OCI-LY7 (cell line): Measurements from ENCODE around the gene VEGFA. TPM values are rescaled to one million over a fixed set of nuclear protein-coding genes. Genes with fewer than 3 reads are reported as not detected.
"Not testable (repeated sequence)": the region's sequence is repeated elsewhere in the genome, so short reads cannot be mapped to it uniquely, and the experiment has no call there.

Source experiments
- BruUV-seq: library from RNA; stranded (reverse); fragments of 400-500 nt; replicated peaks from 2 replicates; lab custom pipeline; 2021; lab: Mats Ljungman, UMichigan
- CTCF ChIA-PET: fragments of 300-600 bp; sonication (Branson Sonifier 250); formaldehyde crosslinking; loops from one replicate; lab custom pipeline; 2022; ENCODE audit warnings: antibody characterized with exemption; ENCODE audit not compliant: unreplicated experiment; lab: Charles Lee
- POLR2A ChIA-PET: fragments of 300-600 bp; sonication (Branson Sonifier 250); formaldehyde crosslinking; loops from one replicate; lab custom pipeline; 2022; ENCODE audit warnings: antibody characterized with exemption; lab: Charles Lee
- DNase-seq: peaks from one replicate; pipeline ENCODE4 v3.0.0-alpha.2; 2015; ENCODE audit warnings: low spot score
- H2AFZ ChIP-seq: fragments of 200-600 bp; sonication (generic), shearing (Covaris generic); 2 replicates; pipeline ENCODE4 v1.6.1; 2014; ENCODE audit warnings: mild to moderate bottlenecking, antibody characterized with exemption, low read length, moderate library complexity
- H3K27ac ChIP-seq: fragments of 200-600 bp; sonication (generic); 2 replicates; pipeline ENCODE4 v1.5.1; 2014; ENCODE audit warnings: mixed run types, low read depth, mild to moderate bottlenecking, moderate library complexity, low read length, inconsistent platforms; ENCODE audit not compliant: poor library complexity, severe bottlenecking
- H3K36me3 ChIP-seq: fragments of 200-600 bp; sonication (generic); 2 replicates; pipeline ENCODE4 v1.6.1; 2014; ENCODE audit warnings: mild to moderate bottlenecking, antibody characterized with exemption, low read length, moderate library complexity, mixed read lengths; ENCODE audit not compliant: insufficient read depth
- H3K4me1 ChIP-seq: fragments of 200-600 bp; sonication (generic); 2 replicates; pipeline ENCODE4 v1.5.1; 2014; ENCODE audit warnings: mild to moderate bottlenecking, low read length; ENCODE audit not compliant: insufficient read depth, poor library complexity, severe bottlenecking
- H3K4me2 ChIP-seq: fragments of 200-600 bp; sonication (generic); 2 replicates; pipeline ENCODE4 v1.6.1; 2014; ENCODE audit warnings: mild to moderate bottlenecking, low read length
- H3K4me3 ChIP-seq: fragments of 200-600 bp; sonication (generic); 2 replicates; pipeline ENCODE4 v1.5.1; 2014; ENCODE audit warnings: mild to moderate bottlenecking, low read depth, low read length; ENCODE audit not compliant: poor library complexity, severe bottlenecking
- H3K79me2 ChIP-seq: fragments of 200-600 bp; sonication (generic); 2 replicates; pipeline ENCODE4 v1.6.1; 2016; ENCODE audit warnings: low read depth, mild to moderate bottlenecking, low read length, moderate library complexity, mixed read lengths; ENCODE audit not compliant: insufficient read depth
- H3K9me2 ChIP-seq: fragments of 200-600 bp; sonication (generic); 2 replicates; pipeline ENCODE4 v1.6.1; 2016; ENCODE audit warnings: mild to moderate bottlenecking, low read length, mixed read lengths; ENCODE audit not compliant: insufficient read depth
- H3K9me3 ChIP-seq: fragments of 200-600 bp; sonication (generic); 2 replicates; pipeline ENCODE4 v1.6.1; 2014; ENCODE audit warnings: mild to moderate bottlenecking, mixed run types, low read length, mixed read lengths
- H4K20me1 ChIP-seq: fragments of 200-600 bp; sonication (generic); 2 replicates; pipeline ENCODE4 v1.6.1; 2014; ENCODE audit warnings: mild to moderate bottlenecking, antibody characterized with exemption, low read length, moderate library complexity, mixed read lengths; ENCODE audit not compliant: insufficient read depth
- EZH2phosphoT487 ChIP-seq: fragments of 200-600 bp; sonication (generic); IDR thresholded peaks from 2 replicates; pipeline ENCODE4 v1.6.1; 2018; ENCODE audit warnings: low read depth, borderline replicate concordance, mild to moderate bottlenecking, mixed run types, antibody characterized with exemption, low read length, moderate library complexity, mixed read lengths
- intact Hi-C: fragments of 100-400 bp; cut with micrococcal nuclease; formaldehyde crosslinking; loops from one replicate; pipeline ENCODE4 v1.10.0; 2022; ENCODE audit not compliant: unreplicated experiment
- total RNA-seq, 2 experiments: library from RNA; depleted of rRNA in 1 of 2; stranded (reverse); fragments of >200 nt in 1 of 2; shearing (Covaris generic) in 1 of 2; gene quantifications; 2 replicates each; pipeline ENCODE4 v1.2.3, GENCODE V29; 2014 to 2022
- TF ChIP-seq, protein P1 (sequence below): fragments of 200-600 bp; sonication (generic); conservative IDR thresholded peaks from 2 replicates; pipeline ENCODE4 v1.5.1; 2014; ENCODE audit warnings: mild to moderate bottlenecking, antibody characterized with exemption, low read length, moderate library complexity, mixed read lengths

Gene VEGFA
- total RNA-seq, 2 experiments from 2014 or later = 59.7 to 88.5 TPM

GRCh38 chr6:43814865-43815264, 44.9 kb downstream of the VEGFA start:
- no peak overlapping the region for H2AFZ ChIP-seq
- peaks cover 3% of the 10 kb centered on the region for H3K4me1 ChIP-seq
- POLR2A ChIA-PET = no interaction called here
- no peak overlapping the region for H3K4me2 ChIP-seq
- no peak overlapping the region for H3K27ac ChIP-seq
- intact Hi-C loops = loop anchor here (5.0 kb wide), 1 partner anchor 93 kb away; no protein-coding TSS in a partner anchor
- CTCF ChIA-PET = no interaction called here
- no peak for DNase-seq
- TF ChIP-seq, protein P1, sequence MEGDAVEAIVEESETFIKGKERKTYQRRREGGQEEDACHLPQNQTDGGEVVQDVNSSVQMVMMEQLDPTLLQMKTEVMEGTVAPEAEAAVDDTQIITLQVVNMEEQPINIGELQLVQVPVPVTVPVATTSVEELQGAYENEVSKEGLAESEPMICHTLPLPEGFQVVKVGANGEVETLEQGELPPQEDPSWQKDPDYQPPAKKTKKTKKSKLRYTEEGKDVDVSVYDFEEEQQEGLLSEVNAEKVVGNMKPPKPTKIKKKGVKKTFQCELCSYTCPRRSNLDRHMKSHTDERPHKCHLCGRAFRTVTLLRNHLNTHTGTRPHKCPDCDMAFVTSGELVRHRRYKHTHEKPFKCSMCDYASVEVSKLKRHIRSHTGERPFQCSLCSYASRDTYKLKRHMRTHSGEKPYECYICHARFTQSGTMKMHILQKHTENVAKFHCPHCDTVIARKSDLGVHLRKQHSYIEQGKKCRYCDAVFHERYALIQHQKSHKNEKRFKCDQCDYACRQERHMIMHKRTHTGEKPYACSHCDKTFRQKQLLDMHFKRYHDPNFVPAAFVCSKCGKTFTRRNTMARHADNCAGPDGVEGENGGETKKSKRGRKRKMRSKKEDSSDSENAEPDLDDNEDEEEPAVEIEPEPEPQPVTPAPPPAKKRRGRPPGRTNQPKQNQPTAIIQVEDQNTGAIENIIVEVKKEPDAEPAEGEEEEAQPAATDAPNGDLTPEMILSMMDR = no peak
- TF ChIP-seq EZH2phosphoT487 = no peak
- no peaks in the 10 kb centered on the region for H3K79me2 ChIP-seq
- no peaks in the 10 kb centered on the region for H3K9me2 ChIP-seq
- no peaks in the 10 kb centered on the region for H3K9me3 ChIP-seq
- H3K36me3 ChIP-seq = no peaks in the 10 kb centered on the region
- no TSS peak for BruUV-seq
- H4K20me1 ChIP-seq = no peaks in the 10 kb centered on the region
- H3K4me3 ChIP-seq = no peak overlapping the region

DNA sequence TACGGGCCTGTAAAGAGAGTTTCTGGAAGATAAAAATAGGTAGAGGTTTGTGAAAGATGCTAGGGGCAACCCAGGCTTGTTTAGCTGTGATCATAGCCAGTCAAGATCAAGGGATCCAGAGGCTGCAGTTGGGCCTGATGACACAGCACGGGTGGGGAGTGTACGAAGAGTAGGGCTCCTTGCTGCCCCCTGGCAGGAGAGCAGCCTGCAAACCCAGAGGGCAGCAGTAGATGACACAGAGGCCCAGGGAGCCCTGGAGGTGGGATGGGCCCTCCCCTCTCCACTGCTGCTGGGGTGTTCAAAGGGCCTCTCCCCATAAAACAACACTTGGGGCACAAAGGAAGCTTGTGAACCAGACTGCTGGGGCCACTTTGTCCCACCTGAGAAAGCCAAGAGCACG, 47.2 kb downstream of the VEGFA start:
- no peak overlapping the region; the same call in 1 of the 2 replicates for H2AFZ ChIP-seq
- TF ChIP-seq, protein P1 = peak; percentile 64
- no peak for TF ChIP-seq EZH2phosphoT487
- no peaks in the 10 kb centered on the region for H3K4me1 ChIP-seq
- H3K4me3 ChIP-seq = no peak overlapping the region
- no peaks in the 10 kb centered on the region for H3K9me3 ChIP-seq
- no peak overlapping the region for H3K27ac ChIP-seq
- H4K20me1 ChIP-seq = no peaks in the 10 kb centered on the region
- no peak overlapping the region for H3K4me2 ChIP-seq
- no peaks in the 10 kb centered on the region for H3K79me2 ChIP-seq
- BruUV-seq = no TSS peak
- no peaks in the 10 kb centered on the region for H3K9me2 ChIP-seq
- peak; percentile 42 for DNase-seq
- intact Hi-C loops = loop anchor here (2.0 to 5.0 kb wide), 2 partner anchors 95 to 150 kb away; no protein-coding TSS in a partner anchor
- CTCF ChIA-PET = no interaction called here
- POLR2A ChIA-PET = interaction anchor here (0.7 to 1.0 kb wide), 2 partner anchors 23 to 1140 kb away, joined by 3 read pairs; no protein-coding TSS in a partner anchor
- no peaks in the 10 kb centered on the region for H3K36me3 ChIP-seq

DNA sequence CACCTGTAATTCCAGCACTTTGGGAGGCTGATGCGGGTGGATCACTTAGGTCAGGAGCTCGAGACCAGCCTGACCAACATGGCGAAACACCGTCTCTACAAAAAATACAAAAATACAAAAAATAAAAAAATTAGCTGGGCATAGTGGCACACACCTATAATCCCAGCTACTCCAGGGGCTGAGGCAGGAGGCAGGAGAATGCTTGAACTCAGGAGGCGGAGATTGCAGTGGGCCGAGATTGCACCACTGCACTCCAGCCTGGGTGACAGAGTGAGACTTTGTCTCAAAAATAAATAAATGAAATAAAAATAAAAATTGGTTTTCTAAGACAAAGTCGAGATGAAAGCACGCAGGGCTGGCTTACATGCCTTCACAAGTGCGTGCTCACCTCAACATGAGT, 49.0 kb downstream of the VEGFA start:
- H2AFZ ChIP-seq, H3K27ac ChIP-seq, BruUV-seq, H3K9me3 ChIP-seq, POLR2A ChIA-PET, H3K36me3 ChIP-seq, H4K20me1 ChIP-seq, DNase-seq, H3K9me2 ChIP-seq, H3K4me1 ChIP-seq, H3K4me3 ChIP-seq, H3K79me2 ChIP-seq, H3K4me2 ChIP-seq: not testable (repeated sequence)
- CTCF ChIA-PET = interaction anchor here (0.5 kb wide), 1 partner anchor 115 kb away, joined by 3 read pairs; no protein-coding TSS in a partner anchor
- intact Hi-C loops = loop anchor here (5.0 kb wide), 1 partner anchor 97 kb away; no protein-coding TSS in a partner anchor
